ENCODE results near the gene TTBK1.

TTBK1 gene

GRCh38 chr6:43271944-43272343 is 28.7 kb downstream of the TTBK1 start:
- no peak for DNase-seq (ENCODE audit: low read depth in 3 of 3)

- no peak for DNase-seq (ENCODE audit: low read depth in 3 of 3)
These were observed 30.4 kb downstream of the TTBK1 start for GRCh38 chr6:43273707-43274106.

- DNase-seq (ENCODE audit: low read depth in 3 of 3), result no peak
These were observed 31.0 kb downstream of the TTBK1 start for GRCh38 chr6:43274127-43274915.

- DNase-seq (ENCODE audit: low read depth in 3 of 3), result no peak
These were observed 31.8 kb downstream of the TTBK1 start for GRCh38 chr6:43274916-43275597.

- DNase-seq (ENCODE audit: low read depth in 3 of 3), result no peak
These were observed 32.7 kb downstream of the TTBK1 start for GRCh38 chr6:43275801-43276576.

- DNase-seq (ENCODE audit: low read depth in 3 of 3), result no peak
These were observed 33.5 kb downstream of the TTBK1 start for GRCh38 chr6:43276577-43277305.

- no peak for DNase-seq (ENCODE audit: low read depth in 3 of 3)
These were observed 34.0 kb downstream of the TTBK1 start for GRCh38 chr6:43277306-43277642.

- DNase-seq (ENCODE audit: low read depth in 3 of 3), result no peak
These were observed 34.6 kb downstream of the TTBK1 start for GRCh38 chr6:43277643-43278523.

GRCh38 chr6:43278524-43279078 is 35.3 kb downstream of the TTBK1 start:
- no peak for DNase-seq (ENCODE audit: low read depth in 3 of 3)

- DNase-seq (ENCODE audit: low read depth in 3 of 3), result no peak
These were observed 37.0 kb downstream of the TTBK1 start for GRCh38 chr6:43280234-43280633.

- DNase-seq (ENCODE audit: low read depth in 3 of 3), result no peak
These were observed 38.8 kb downstream of the TTBK1 start for GRCh38 chr6:43282060-43282459.

GRCh38 chr6:43282636-43283513 is 39.6 kb downstream of the TTBK1 start:
- no peak for DNase-seq (ENCODE audit: low read depth in 3 of 3)

GRCh38 chr6:43283514-43283901 is 40.2 kb downstream of the TTBK1 start:
- no peak for DNase-seq (ENCODE audit: low read depth in 3 of 3)

GRCh38 chr6:43283905-43284304 is 40.6 kb downstream of the TTBK1 start:
- no peak for DNase-seq (ENCODE audit: low read depth in 3 of 3)

GRCh38 chr6:43284991-43285781 is 41.9 kb downstream of the TTBK1 start:
- DNase-seq (ENCODE audit: low read depth in 3 of 3), result no peak

- no peak for DNase-seq (ENCODE audit: low read depth in 3 of 3)
These were observed 42.6 kb downstream of the TTBK1 start for GRCh38 chr6:43285832-43286231.

- DNase-seq (ENCODE audit: low read depth in 3 of 3), result no peak
These were observed 43.2 kb downstream of the TTBK1 start for GRCh38 chr6:43286456-43286979.

- no peak for DNase-seq (ENCODE audit: low read depth in 3 of 3)
These were observed 43.9 kb downstream of the TTBK1 start for GRCh38 chr6:43286980-43287716.

Measured in stimulated activated CD4-positive, alpha-beta T cell treated with anti-CD3 and anti-CD28 coated beads, TNF-alpha, amount 100 ng/mL, for 48 hours (primary cell).